Measurements from ENCODE around the gene HCRTR1.

- no peak for TF ChIP-seq POLR2A (IDR thresholded peaks at IDR 0.05)
- TF ChIP-seq CTCF (IDR thresholded peaks at IDR 0.05) = no peak
These were observed 32.4 kb upstream of the HCRTR1 start for GRCh38 chr1:31584869-31585735.
